T-helper 1 cell (primary cell): ENCODE results near the gene SOWAHC.
"Not testable (repeated sequence)": the region's sequence is repeated elsewhere in the genome, so short reads cannot be mapped to it uniquely, and the experiment has no call there.

Source experiments
- DNase-seq, 5 donors: peaks; one replicate each; pipeline ENCODE4 v3.0.0-alpha.2; 2012 to 2020
- total RNA-seq, 4 donors: gene quantifications; one replicate each; lab custom pipeline; 2026; lab: John Stamatoyannopoulos, UW

The SOWAHC gene, protein sequence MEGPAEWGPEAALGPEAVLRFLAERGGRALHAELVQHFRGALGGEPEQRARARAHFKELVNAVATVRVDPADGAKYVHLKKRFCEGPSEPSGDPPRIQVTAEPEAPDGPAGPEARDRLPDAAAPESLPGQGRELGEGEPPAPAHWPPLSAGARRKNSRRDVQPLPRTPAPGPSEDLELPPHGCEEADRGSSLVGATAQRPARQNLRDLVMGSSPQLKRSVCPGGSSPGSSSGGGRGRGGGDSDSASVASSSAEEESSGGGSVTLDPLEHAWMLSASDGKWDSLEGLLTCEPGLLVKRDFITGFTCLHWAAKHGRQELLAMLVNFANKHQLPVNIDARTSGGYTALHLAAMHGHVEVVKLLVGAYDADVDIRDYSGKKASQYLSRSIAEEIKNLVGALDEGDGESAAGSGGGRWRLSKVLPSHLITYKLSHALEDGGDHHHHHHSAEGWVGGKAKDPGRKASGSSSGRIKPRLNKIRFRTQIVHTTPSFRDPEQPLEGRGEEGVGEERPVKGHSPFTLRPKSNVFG
- total RNA-seq = 1.6 to 3.5 (median 3.0) reads per million in 4 donors

DNA sequence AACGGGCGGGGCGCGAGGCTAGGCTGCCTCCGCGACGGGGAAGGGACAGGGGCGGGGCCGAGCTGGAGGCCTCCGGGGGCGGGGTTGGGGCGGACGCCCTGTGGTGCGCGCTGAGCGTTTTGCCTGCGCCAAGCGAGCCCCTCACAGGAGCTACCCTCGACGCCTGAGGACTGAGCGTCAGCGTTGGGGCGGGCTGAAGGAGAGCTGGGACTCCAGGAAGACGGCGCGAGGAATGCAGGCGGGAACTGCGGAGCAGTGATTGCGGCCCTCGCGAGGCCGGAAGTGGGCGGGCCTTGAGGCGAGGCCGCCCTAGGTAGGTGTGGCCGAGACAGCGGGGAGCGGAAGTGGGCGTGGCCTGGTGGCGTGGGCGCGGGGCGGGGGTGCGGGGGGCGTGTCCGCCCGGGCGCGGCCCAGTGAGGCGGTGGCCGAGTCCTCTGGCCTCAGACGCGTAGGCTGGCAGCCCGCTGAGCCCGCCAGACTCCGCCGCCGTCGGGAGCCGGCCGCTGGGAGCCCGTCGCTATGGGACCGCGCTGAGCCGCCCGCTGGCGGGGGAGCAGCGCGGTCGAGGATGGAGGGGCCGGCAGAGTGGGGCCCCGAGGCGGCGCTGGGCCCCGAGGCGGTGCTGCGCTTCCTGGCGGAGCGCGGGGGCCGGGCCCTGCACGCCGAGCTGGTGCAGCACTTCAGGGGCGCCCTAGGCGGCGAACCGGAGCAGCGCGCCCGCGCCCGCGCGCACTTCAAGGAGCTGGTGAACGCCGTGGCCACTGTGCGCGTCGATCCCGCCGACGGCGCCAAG is at the start of gene SOWAHC, which contains the start of gene SEPTIN10:
SOWAHC (plus strand) TSS at position 443 of the 793 bp plus-strand sequence; CDS start at position 569, 126 bp downstream.
SEPTIN10 (minus strand) TSS at position 45 of the 793 bp plus-strand sequence. CDS start 139 bp downstream, outside the sequence.
- DNase-seq = peak; percentile 43 to 86 (median 71)

DNA sequence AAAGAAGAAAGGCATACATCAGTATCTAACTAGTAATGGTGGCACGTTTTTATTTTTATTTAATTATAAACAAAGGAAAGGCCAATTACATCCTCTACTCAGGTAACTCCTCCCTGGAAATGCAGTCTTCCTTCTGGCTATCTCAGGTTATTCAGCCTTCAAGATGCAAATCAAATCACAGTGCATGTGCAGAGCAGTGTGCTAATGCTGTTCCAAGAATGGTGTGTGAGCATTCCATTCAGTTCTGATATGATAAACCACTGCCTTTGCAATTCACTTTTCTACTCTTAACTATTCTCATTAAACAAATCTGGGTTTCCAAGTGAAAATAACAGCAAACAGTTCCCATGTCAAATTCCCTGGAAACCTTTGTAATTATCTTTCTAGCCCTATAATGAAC is 38.8 kb upstream of the SOWAHC start:
- DNase-seq = no peak

DNA sequence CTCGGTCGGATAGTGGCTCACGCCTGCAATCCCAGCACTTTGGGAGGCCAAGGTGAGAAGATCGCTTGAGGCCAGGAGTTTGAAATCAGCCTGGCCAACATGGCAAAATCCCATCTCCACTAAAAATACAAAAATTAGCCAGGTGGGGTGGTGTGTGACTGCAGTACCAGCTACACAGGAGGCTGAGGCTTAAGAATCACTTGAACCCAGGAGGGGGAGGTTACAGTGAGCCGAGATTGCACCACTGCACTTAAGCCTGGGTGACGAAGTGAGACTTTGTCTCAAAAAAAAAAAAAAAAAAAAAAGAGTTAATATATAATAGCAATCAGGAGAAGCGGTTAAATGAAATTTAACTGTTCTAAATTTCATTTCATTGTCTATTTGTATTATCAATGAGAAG is 36.5 kb upstream of the SOWAHC start:
- not testable (repeated sequence) for DNase-seq

- no peak for DNase-seq
Observed at GRCh38 chr2:109582928-109583895, 31.0 kb upstream of the SOWAHC start.

GRCh38 chr2:109586687-109587086 is 27.5 kb upstream of the SOWAHC start:
- no peak for DNase-seq

DNA sequence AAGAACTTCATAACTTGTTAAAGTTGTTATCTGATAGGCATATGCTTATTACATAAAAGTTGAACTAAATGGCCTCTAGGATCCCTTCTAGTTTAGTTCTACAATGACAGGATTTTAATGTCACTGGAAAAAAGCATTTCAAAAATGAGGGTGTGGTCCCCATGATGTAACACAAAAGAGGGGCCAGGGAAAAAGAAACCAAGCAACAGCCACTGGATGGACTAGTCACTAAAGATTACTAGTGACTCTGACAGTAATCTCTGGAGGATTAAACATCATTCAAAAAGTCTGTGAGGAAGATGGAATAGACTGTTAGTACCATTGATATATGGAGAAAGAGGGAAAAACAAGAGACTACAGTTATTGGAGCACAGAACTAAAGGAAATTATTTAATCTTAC is 23.0 kb upstream of the SOWAHC start:
- no peak for DNase-seq

DNA sequence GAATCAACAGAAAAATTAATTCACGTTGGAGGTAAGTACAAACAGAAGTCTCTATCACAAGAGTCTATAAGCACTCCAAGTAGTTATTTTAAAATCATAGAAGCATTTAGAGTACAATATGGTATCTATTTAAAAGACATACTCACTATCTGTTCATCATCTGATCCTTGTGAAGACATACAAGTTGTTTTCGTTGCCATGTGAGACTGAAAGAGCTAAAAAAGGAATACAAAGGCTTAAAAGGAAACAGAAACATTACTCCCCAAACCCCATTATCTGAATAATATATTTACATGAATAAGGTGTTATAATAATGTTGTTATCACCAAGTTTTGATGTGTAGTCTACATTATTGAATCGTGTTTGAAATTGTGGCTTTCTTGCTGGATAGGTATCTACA is 21.3 kb upstream of the SOWAHC start:
- no peak for DNase-seq

DNA sequence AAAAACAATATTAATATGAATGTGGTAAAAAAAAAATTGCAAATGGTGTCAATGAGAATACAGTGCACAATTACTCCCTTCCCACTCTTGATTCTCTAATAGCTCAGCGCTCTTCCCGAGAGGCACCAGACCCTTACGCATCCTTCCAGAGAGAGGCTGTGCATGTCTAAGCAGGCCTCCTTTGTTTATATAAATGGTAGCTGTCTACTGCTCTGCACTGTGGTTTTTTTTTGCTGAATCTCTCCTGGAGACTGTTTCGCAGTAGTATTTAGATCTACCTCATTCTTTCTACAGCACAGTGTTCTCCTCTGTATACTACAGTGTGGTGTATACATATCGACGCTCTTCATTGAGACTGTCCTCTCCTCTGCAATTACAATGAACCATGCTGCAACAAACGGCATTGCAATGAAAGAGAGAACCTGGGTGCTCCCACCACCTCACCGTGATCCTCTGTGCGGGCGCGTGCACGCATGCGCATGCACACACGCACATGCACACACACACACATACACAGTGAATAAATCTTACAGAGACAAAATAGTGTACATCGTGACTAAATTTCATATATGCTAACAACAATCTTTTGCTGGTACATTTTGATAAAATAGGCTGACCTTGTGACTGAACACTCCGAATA is 19.8 kb upstream of the SOWAHC start:
- DNase-seq = no peak

GRCh38 chr2:109595644-109596043 is 18.5 kb upstream of the SOWAHC start:
- DNase-seq = no peak

DNA sequence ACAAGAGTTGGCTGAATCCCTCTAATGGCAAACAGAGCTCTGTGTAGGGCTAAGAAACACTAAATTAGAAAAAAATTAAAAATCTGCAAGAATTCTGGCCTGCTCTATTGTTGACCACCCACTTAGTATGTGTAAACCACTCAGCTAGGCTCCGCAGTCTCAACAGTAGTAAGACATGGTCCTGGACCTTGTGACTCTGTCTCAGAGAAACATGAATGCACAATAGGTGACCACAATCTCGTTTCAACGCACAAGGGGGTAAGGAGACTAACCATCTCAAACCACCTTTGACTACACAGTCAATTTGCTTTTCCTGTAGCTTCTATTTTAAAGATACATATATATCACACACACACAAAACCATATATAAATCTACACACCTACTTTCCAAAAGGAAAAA is 16.9 kb upstream of the SOWAHC start:
- no peak for DNase-seq

- DNase-seq = no peak
Observed at GRCh38 chr2:109601783-109602182, 12.4 kb upstream of the SOWAHC start.

GRCh38 chr2:109602617-109603188 is 11.5 kb upstream of the SOWAHC start:
- DNase-seq = no peak

DNA sequence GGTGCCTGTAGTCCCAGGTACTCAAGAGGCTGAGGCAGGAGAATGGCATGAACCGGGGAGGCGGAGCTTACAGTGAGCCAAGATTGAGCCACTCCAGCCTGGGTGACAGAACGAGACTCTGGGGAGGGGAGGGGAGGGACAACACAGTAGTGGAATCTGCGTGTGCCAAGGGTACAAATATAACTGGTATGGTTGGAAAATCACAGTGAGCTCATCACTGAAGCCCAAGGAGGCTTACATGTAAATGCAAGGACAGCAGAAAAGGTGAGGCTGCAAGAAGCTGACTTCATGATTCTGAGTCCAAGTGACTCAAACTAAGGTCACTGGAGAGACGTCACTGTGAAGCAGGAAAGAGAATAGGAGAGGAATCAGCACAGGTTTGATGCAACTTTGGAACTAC is 9.6 kb upstream of the SOWAHC start:
- DNase-seq = no peak

DNA sequence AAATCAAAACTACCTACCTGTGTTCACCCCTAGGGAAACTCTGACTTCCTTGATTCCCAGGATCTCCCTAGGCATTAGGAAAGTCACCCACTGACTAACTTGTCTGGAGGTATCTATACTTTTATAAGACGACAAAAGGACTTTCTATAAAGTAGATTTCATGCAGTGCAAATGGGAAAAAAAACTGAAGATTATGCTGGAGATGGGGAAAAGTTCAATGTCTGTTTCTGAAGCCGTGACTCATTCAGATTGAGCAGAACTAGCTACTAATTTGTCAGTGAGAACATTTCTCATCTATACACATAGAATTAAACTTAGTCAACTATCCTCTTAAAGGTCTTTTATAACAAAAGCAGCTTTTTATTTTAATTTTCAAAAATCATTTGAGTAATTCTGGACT is 6.4 kb upstream of the SOWAHC start:
- no peak for DNase-seq

DNA sequence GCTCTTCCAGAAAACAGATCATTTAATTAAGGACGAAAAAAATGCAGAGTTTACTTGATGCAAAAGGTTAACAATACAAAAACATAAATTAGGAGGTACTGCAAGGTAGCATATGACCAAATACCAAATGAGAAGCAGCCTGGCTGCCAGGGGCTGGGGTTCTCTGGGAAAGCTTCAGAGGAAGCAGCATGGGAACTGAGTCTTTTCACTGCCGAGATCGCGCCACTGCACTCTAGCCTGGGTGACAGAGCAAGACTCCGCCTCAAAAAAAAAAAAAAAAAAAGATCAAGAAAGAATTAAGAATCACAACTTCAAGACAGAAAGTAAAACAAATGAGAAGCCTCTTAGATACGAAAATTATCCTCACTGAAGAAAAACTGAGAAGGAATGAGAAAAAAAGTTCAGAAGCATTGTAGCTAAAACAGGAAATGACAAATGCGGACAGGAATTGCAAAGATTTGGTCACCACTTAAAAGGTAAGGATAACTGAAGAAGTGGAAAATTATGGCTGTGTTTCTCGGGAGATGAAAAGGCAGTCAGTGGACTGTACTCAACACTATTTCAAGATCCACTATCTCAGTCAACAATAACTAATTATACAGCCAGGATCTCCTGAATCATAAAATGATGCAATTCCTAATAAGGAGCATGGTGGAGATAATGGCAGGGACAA is 4.7 kb upstream of the SOWAHC start:
- DNase-seq = no peak

DNA sequence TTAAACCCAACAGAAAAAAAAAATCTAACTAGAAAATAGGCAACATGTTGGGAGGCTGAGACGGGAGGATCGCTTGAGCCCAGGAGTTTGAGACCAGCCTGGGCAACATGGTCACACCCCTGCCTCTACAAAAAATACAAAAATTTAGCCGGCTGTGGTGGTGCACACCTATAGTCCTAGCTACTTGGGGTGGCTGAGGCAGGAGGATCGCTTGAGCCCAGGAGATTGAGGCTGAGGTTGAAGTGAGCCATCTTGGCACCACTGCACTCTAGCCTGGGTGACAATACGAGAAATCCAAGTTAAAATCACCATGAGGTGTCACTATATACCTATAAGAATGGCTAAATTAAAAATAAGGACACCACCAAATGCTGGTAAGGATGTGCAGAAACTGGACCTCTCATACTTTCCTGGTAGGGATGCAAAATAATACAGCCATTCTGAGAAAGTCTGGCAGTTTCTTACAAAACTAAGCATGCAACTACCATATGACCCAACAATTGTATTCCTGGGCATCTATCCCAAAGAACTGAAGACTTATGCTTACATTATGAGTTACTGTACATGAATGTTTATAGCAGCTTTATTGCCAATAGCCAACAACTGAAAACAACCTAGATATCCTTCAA is 2.6 kb upstream of the SOWAHC start:
- no peak for DNase-seq

DNA sequence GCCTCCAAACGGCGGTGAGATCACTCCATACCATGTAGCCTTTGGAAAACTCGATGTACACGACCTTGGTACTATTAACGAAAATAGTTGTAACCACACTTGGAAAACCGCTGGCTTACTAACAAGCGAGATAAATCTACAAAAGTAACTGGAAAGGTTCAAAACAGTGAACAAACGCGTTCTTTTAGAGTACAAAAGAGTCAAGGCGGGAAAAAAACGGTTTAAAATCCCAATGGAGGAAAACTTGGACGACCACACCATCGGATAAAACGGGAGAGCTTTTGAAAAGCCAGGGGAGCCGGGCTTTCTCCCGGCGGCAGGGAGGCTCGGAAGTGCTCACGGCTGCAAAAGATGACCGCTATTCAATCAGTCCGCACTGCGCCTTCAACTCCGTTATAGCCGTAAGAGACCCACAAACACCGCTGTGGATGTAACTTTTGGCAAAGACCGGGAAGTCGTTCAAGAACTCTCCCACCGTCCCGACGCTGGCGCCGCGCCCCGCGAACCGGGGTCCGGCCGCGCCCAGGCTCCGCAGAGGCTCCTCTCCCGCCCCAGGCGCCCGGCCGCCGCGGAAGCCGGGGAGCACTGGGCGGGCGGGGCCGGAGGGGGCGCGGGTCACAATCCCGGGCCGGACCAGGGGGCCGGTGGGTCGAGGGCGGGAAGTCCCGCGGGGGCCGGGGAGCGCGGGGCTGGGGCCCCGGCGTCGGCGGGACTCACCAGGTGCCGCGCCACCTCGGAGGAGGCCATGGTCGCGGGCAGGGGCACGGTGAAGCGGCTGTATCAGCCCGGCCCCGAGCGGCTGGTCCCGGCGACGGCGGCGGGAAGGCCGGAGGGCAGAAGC is 863 bp upstream of the SOWAHC start:
- DNase-seq = no peak

DNA sequence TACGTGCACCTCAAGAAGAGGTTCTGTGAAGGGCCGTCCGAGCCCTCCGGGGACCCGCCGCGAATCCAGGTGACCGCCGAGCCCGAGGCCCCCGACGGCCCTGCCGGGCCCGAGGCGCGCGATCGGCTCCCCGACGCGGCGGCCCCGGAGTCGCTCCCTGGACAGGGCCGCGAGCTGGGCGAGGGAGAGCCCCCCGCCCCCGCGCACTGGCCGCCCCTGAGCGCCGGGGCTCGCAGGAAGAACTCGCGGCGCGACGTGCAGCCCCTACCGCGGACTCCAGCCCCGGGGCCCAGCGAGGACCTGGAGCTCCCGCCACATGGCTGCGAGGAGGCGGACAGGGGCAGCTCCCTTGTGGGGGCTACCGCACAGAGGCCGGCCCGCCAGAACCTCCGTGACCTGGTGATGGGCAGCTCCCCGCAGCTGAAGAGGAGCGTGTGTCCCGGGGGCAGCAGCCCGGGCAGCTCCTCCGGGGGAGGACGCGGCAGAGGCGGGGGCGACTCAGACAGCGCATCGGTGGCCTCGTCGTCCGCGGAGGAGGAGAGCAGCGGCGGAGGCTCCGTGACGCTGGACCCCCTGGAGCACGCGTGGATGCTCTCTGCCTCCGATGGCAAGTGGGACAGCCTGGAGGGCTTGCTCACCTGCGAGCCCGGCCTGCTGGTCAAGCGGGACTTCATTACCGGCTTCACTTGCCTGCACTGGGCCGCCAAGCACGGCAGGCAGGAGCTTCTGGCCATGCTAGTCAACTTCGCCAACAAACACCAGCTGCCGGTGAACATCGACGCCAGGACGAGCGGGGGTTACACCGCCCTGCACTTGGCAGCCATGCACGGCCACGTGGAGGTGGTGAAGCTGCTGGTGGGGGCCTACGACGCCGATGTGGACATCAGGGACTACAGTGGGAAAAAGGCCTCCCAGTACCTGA is 812 bp downstream of the SOWAHC start:
- DNase-seq = no peak
